Osteocyte (in vitro differentiated cells): ENCODE results near the gene CASQ2. TPM values are rescaled to one million over a fixed set of nuclear protein-coding genes. Genes with fewer than 3 reads are reported as not detected.

ENCODE experiments used
- DNase-seq: peaks from one replicate; pipeline ENCODE4 v3.0.0; 2021; ENCODE audit warnings: mixed read lengths; ENCODE audit not compliant: unreplicated experiment; ENCODE audit errors: extremely low spot score
- H3K27ac Mint-ChIP-seq: one replicate; pipeline ENCODE4 v1.8.0; 2021; ENCODE audit warnings: mild to moderate bottlenecking, mixed read lengths; ENCODE audit not compliant: unreplicated experiment
- H3K27me3 Mint-ChIP-seq: one replicate; pipeline ENCODE4 v1.8.0; 2021; ENCODE audit warnings: mixed read lengths; ENCODE audit not compliant: unreplicated experiment
- H3K36me3 Mint-ChIP-seq: one replicate; pipeline ENCODE4 v1.8.0; 2021; ENCODE audit warnings: mixed read lengths; ENCODE audit not compliant: unreplicated experiment
- H3K4me1 Mint-ChIP-seq: one replicate; pipeline ENCODE4 v1.8.0; 2021; ENCODE audit warnings: mixed read lengths; ENCODE audit not compliant: unreplicated experiment
- H3K4me3 Mint-ChIP-seq: one replicate; pipeline ENCODE4 v1.8.0; 2021; ENCODE audit warnings: mild to moderate bottlenecking, moderate library complexity, mixed read lengths; ENCODE audit not compliant: unreplicated experiment
- H3K9me3 Mint-ChIP-seq: one replicate; pipeline ENCODE4 v1.8.0; 2021; ENCODE audit warnings: mixed read lengths; ENCODE audit not compliant: unreplicated experiment
- total RNA-seq: library from RNA; stranded (reverse); gene quantifications from 2 replicates; pipeline ENCODE4 v1.2.1, GENCODE V29; 2021
- TF ChIP-seq, protein P1 (sequence below): fragments of 200-600 bp; sonication (generic); IDR thresholded peaks from 2 replicates; pipeline ENCODE4 v1.5.0; 2021; ENCODE audit warnings: antibody characterized with exemption, mild to moderate bottlenecking, moderate library complexity

CASQ2 gene
- total RNA-seq, 1 donor from 2014 or later: not detected

DNA sequence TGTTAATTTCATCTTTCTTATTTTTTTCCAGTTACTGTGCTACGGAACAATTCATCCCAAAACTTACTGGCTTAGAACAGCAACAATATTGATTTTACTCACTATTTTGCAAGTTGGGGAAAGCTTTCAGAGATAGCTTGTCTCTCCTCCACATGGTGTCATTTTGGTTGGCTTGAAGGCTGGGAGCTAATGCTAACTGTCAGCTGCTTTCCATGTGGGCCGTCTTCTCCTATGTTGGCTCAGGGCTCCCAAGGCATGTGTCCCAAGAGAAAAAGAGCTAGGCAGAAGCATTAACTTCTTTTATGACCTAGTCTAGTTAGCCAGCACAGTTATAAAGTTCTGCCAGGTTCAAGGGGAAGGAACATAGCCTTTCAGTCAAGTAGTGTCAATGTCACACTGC lies 33.9 kb upstream of the CASQ2 start:
- TF ChIP-seq, protein P1, sequence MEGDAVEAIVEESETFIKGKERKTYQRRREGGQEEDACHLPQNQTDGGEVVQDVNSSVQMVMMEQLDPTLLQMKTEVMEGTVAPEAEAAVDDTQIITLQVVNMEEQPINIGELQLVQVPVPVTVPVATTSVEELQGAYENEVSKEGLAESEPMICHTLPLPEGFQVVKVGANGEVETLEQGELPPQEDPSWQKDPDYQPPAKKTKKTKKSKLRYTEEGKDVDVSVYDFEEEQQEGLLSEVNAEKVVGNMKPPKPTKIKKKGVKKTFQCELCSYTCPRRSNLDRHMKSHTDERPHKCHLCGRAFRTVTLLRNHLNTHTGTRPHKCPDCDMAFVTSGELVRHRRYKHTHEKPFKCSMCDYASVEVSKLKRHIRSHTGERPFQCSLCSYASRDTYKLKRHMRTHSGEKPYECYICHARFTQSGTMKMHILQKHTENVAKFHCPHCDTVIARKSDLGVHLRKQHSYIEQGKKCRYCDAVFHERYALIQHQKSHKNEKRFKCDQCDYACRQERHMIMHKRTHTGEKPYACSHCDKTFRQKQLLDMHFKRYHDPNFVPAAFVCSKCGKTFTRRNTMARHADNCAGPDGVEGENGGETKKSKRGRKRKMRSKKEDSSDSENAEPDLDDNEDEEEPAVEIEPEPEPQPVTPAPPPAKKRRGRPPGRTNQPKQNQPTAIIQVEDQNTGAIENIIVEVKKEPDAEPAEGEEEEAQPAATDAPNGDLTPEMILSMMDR: no peak
- Mint-ChIP-seq H3K27ac (no peak overlapping the region), H3K4me1 (no peaks in the 10 kb centered on the region), H3K27me3 (peaks cover 69% of the 10 kb centered on the region), H3K9me3 (no peaks in the 10 kb centered on the region), H3K36me3 (no peaks in the 10 kb centered on the region), H3K4me3 (no peak overlapping the region)
- no peak for DNase-seq

DNA sequence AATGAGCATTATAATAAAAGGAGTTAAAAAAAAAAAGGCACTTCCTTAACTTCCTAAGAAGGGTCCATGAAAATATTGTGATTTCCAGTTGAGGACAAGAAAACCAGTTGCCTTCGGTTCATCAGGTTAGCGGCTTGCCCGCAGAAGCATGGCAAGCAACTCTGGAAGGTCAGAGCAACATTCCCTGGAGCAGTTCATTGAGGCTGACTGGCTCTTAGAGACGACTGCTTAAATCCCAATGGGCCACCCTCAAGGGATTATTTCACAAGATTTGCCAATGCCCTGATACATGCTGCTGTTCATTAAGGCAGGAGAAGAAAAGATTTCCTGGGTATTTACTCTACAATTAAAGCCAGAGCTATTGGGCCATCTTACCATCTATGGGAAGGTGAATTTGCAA lies 29.0 kb upstream of the CASQ2 start:
- H3K4me1 Mint-ChIP-seq: no peaks in the 10 kb centered on the region
- no peak overlapping the region for H3K27ac Mint-ChIP-seq
- TF ChIP-seq, protein P1: no peak
- no peaks in the 10 kb centered on the region for H3K36me3 Mint-ChIP-seq
- no peak overlapping the region for H3K4me3 Mint-ChIP-seq
- peaks cover 77% of the 10 kb centered on the region for H3K27me3 Mint-ChIP-seq
- no peaks in the 10 kb centered on the region for H3K9me3 Mint-ChIP-seq
- no peak for DNase-seq

DNA sequence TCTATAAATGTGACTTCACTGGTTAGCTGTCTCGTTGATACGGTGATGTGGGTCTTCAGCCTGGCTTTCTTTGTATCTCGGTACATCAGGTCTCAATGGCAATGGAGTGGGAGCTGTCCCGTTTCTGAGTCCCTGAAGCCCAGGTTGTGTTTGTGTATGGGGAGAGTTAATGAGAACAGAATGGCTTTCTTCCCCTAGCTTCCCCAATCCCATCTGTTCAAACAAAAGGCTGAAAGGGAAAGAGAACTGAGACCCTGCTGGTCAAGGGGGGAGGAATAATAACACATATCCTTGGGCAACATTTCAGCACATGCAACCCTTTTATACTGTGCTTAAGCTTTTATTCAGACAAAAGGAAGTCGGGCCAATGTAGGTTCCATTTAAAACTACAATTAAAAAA lies 28.4 kb upstream of the CASQ2 start:
- TF ChIP-seq, protein P1: no peak
- H3K27ac Mint-ChIP-seq: no peak overlapping the region
- H3K36me3 Mint-ChIP-seq: no peaks in the 10 kb centered on the region
- DNase-seq: no peak
- H3K9me3 Mint-ChIP-seq: no peaks in the 10 kb centered on the region
- no peaks in the 10 kb centered on the region for H3K4me1 Mint-ChIP-seq
- peaks cover 77% of the 10 kb centered on the region for H3K27me3 Mint-ChIP-seq
- H3K4me3 Mint-ChIP-seq: no peak overlapping the region

DNA sequence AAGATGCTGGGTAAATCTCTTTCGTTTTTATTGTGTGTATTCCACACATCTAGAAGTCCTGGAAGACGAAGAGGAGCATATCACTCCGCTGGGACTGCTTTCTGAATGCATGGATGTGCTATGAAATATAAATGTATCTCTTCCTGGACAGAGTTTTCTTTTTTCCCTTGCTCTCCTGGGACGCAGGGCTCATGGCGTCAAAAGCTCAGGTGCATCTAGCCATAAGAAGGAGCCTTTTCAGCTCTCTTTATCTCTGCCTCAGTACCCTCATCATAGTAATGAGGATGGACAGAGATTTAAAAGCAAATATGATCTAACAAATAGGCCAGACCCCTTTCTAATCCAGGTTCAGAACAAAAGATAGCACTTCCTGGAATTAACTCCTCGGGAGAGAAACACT lies 27.5 kb upstream of the CASQ2 start:
- Mint-ChIP-seq H3K4me1 (no peaks in the 10 kb centered on the region), H3K4me3 (no peak overlapping the region), H3K36me3 (no peaks in the 10 kb centered on the region), H3K27me3 (peaks cover 71% of the 10 kb centered on the region), H3K27ac (no peak overlapping the region), H3K9me3 (no peaks in the 10 kb centered on the region)
- DNase-seq: no peak
- TF ChIP-seq, protein P1: no peak

DNA sequence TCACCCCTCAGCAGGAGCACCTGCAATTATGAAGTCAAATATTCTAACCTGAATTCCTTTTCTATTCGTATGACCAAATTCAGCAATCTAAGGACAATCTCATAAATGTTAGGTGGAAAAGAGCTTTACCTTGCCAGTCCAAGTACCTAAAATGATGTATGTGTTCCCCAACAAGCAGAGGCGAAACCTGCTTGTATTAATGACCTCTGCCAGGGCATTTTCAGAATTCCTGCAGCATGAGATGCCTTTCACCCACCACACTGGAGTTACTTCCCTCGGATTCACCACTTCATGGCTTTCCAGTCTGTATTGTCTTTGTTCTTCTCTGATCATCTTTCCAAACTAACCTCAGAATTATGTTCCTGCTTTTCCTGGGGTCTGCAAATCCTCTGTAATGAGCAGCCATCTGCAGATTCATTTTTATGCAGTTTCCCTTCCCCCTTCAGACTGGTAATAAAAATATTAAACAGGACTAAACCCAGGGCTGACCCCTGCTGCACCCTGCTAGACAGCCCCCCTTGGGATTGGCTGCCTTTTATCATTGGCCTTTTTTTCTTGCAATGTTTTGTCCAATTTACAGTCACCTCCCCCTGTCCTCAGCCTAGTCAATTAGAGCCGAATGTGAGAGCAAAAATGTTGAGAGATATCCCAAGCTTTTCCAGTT lies 26.6 kb upstream of the CASQ2 start:
- no peaks in the 10 kb centered on the region for H3K4me1 Mint-ChIP-seq
- no peaks in the 10 kb centered on the region for H3K36me3 Mint-ChIP-seq
- no peak for DNase-seq
- no peak overlapping the region for H3K4me3 Mint-ChIP-seq
- H3K9me3 Mint-ChIP-seq: no peaks in the 10 kb centered on the region
- TF ChIP-seq, protein P1: no peak
- H3K27me3 Mint-ChIP-seq: peaks cover 70% of the 10 kb centered on the region
- H3K27ac Mint-ChIP-seq: no peak overlapping the region
